HG03439 (cell line): ENCODE results near the gene DHRS13.
A peak's percentile ranks its signal among the peaks of the same experiment; 100 is the strongest.
"Not testable (repeated sequence)": the region's sequence is repeated elsewhere in the genome, so short reads cannot be mapped to it uniquely, and the experiment has no call there.

Experiments
- ATAC-seq: cut with Tn5 transposase; IDR thresholded peaks from one replicate; pipeline ENCODE4 v1.9.1; 2021; ENCODE audit warnings: mild to moderate bottlenecking, moderate library complexity; ENCODE audit not compliant: unreplicated experiment

Gene DHRS13

DNA sequence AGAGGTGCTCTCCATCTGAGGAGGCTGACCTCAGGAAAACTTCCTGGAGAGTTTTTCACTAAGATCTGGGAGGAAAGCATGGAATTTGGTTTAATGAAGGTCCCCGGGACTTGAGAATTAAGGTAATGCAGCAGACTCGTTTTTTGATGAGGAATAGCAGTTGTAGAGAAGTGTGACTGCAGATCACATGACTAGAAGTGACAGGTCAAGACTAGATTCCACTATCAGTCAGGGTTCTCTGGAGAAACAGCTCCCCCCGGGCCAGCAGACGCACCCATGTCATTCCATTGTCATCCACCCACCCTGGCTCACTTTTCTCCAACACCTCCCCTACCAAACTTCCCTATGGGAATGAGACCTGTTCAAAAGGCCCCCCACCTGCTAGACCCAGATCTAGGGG, 1.9 kb upstream of the DHRS13 start:
- ATAC-seq, result no peak

DNA sequence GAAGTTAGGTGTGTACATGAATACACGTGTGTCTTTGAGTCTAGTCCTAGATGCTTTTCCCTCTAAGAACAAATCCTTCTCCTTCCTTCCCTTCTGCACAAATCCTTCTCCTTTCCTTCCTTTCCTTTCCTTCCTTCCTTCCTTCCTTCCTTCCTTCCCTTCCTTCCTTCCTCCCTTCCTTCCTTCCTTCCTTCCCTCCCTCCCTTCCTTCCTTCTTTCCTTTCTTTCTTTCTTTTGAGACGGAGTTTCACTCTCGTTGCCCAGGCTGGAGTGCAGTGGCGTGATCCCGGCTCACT, 615 bp upstream of the DHRS13 start:
- not testable (repeated sequence) for ATAC-seq

DNA sequence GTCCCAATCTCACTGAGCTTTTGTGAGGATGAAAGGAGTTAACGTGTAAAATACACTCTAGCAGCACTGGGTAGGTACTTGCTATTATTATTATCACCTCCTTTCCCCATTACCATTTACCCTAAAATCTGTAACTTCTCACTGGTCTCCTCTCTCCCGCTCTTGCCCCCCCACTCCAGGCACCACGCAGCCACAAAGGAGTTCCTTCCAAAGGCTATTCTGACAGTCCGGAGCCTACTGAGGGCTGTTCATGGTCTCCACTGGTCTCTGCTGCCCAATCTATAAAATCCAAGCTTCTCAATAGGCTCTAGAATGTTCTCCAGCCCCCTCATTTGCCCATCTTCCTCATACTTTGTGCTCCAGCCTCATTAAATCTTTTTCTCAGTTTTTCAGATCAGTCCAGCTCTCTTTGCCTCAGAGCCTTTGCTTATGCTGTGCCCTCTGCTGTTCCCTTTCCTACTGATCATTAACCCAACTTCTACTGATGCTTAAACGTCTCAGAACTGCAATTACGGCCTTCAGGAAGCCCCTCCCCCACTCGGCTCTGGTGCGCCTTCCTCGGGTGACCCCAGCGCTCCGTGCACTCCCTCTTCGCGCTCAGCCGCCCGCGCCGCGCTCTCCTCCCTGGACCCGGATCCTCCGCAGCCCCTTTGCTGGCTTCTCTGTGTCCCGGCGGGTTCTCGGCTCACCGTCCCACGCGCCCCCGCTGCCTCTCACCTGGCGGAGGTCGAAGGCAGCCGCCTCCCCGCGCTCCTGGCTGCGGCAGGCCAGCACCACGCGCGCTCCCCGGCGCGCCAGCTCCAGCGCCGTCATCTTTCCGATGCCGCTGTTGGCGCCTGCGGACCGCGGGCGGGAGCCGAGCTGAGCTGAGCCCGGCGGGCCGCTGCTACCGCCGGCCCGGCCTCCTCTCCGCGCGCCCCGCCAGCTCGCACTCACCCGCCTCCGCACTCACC, 737 bp downstream of the DHRS13 start:
- ATAC-seq, result peak; percentile 40

DNA sequence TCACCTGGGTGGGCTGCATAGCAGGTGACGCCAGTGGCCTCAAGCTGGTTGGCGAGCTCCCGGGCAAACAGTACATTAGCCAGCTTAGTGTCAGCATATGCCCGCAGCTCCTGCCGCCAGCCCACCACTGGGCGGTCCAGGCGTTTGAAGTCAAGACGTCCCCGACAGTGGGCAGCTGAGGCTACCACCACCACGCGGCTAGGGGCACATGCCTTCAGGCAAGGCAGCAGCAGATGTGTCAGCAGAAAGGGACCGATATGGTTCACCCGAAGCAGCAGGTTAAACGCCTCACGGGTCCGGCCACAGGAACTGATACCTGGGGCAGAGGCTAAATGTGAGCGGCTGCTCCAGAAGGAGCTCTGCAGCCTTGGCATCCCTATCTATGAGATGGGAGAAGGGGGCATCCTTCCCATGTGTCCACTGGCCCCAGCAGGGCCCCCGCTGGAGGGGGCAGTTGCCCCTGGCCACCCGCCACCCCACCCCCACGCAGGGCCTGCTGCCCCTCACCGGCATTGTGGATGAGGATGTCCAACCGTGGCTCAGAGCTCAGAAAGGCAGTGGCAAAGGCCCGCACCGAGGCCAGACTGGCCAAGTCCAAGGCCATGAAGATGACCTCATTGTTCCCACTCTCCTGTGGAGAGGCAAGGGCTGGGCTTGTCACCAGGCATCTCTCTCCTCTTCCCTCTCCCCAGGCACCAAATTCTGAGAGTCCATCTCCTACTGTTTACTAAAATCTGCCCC, 1.7 kb downstream of the DHRS13 start:
- no peak for ATAC-seq

DNA sequence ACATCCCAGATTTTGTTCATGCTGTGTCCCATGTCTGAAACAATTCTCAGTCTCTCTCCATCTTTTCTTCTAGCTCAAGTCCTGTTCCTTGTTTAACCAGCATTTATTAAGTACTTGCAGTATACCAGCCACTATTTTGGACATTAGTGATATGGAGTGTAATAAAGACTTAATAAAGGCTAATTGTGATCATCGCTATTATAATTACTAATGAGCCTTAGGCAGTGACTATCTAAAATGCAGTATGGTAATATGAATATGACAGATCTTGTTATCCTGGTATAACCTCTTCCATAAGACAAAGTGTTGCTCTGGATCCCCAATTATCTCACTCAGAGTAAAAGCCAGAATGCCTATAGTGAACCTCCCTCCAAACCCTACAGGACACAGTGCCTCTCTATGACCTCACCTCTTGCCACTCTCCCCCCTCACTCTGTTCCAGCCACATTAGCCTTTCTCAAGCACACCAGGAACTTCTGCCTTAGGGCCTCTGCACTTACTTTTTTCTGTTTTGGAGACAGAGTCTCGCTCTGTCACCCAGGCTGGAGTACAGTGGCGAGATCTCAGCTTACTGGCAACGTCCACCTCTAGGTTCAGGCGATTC, 3.6 kb downstream of the DHRS13 start:
- ATAC-seq, result no peak

DNA sequence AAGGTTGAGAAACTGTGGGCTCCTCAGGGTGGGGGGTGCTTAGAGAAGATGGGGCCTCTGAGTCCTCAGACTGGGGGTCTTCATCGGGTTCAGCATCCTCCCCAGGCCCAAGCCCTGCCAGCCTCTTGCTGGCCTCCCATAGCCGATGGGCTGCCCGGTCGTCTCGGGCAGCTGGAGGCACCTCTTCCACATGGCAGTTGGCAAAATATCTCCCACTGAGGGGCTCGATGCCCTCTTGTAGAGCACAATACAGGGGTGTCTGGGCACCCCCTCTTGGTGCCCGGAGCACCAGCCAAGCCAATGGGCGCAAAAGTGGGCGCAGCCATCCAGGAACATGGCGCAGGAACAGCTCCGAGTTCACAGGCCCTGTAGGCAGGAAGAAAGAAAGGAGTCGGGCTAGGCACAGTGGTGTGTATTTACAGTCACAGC, 4.3 kb downstream of the DHRS13 start:
- ATAC-seq, result no peak

DNA sequence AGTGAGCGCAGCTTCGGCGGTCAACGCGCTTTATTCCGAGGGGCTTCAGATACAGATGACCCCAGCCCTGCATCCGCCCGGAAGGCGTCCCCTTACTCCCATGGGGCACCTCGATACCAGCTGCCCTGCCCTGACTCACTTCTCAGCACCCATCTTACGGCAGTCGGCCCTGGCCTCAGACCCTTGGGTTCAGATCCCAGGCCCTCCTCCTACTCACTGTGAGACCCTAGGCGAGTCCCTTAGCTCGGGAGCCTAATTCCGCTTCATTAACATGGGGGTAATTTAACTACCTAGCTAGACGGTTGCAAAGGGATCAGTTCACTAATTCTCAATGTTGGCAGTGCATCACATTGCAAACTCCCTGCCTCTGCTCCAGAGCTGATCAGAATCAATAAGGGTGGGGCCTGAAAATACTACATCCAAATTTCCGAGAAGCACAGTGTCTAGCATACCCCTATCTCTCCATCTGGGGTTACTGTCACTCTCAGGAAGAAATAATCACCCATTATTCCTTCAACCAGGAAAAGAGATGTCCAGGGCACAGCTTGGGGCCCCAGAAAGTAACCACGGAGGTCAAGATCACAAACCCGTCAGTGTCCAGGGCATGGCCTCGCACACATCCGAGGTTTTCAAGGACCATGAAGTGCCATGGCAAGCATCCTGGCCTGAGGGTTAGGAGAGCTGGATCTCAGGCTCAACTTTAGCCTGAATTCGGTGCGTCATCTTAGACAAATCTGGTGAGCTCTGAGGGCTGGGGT, 4.9 kb downstream of the DHRS13 start:
- no peak for ATAC-seq

DNA sequence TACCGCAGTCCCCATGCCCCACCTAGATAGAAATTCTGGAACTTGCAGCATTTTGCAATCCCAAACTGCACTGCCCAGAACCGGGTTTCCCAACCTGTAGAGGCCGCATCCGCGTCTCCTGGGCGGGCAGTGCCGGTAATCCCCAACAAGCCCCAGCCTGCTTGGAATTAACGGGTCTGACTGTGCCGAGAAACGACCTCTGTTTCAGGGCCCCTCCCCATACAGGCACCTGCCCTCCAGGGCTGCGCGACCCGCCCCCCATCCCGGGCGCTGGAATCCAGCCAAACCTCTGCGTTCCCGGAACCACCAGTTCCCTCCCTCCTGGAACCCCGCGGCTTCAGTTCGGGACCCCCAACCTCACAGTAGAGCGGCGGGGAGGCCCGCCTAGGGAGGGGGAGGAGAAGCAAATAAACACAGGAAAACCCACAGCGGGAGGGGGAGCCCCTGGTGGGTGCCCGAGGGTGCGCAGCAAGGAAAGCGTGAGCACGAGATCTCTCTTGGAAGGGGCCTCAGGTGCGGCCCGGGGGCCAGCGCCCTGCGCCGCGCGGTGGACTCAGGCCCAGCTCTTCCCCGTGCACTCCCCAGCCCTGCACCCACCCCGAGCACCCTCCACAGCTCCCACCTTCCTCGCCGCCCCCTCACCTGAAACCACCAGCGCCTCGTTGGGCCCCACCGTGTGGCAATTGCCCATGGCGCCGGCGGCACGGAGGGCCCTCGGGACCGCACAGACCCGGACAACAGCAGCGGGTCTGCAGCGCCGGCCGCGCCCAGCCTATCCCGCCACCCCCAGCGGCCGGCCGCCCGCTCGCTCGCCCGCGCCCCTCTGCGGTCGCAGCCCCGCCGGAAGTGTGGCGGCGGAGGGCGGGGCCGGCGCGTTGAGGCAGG, 5.8 kb downstream of the DHRS13 start, which contains the start of gene FLOT2:
FLOT2 (minus strand) TSS at position 850 of the 885 bp plus-strand sequence; CDS start at position 691, 159 bp downstream.
- ATAC-seq, result no peak

DNA sequence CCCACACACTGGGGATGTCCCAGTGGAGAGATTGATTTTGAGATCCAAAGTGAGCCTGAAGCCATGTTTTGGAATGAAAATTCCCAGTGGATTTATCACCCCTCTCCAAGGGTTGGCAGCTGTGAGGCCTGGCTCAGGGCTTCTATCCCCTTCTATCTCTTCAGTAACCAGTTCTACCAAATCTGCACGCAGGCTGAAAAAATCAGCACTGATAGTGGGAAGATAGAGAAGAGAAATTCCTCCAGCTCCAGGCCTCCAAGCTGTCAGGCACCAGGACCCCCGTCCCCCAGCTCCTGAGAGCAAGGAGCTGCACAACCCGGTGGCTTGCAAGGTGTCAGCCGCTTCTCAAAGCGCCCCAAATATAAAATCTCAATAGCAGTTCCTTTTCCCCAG, 6.4 kb downstream of the DHRS13 start:
- no peak for ATAC-seq

DNA sequence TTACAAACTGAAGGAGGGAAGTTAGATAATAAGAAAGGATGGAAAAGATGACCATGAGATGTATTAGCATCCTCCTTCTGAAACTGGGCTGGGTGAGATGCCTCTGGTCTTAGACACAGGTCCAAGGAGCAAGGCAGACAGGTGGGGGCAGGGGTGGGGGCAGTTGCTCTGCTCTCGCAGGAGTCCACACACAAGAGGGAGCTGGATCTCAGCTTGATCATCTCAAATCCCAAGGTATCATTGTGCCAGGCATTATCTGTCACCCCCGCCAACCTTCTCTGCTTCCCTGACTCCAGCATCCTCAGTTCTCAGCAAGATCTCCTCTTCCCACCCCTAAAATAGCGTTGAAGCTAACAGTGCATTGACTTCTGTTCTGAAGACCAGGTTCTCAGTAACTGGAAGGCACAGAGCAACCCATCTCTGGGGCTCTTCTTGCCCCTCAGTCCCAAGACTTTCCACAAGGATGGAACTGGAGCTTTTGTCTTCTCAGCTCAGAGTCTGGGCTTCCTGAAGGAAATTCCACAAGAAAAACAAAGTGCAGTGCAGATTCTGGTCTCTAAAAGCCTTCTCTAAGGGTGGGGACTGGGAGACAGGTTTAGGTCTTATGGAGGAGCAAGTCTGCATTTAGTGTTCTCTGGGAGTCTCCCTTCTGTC, 7.0 kb downstream of the DHRS13 start:
- no peak for ATAC-seq

DNA sequence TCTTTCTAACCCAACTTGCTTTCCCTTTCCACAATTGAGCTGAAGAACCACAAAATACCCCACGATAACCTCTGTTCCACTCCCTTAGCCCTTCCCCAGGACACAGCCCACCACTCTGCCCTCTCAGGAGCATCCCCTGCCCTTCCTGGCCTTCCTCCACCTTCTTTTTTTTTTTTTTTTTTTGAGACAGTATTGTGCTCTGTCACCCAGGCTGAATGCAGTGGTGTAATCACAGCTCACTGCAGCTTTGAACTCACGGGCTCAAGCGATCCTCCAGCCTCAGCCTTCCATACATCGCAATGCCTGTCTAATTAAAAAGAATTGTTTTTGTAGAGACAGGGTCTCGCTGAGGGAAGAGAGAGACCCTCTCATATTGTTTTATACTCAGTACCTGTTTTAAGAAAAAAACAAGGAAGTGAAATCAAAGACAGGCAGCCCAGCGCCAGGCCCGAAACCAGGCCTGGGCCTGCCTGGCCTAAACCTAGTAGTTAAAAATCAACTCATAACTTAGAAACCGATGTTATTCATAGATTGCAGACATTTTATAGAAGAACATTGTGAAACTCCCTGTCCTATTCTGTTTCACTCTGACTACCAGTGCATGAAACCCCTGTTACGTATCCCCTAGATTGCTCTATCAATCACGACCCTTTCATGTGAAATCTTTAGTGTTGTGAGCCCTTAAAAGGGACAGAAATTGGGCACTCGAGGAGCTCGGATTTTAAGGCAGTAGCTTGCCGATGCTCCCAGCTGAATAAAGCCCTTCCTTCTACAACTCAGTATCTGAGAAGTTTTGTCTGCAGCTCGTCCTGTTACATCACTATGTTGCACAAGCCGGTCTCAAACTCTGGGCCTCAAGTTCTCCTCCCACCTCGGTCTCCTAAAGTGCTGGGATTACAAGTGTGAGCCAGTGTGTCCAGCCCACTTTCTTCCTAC, 9.4 kb downstream of the DHRS13 start:
- not testable (repeated sequence) for ATAC-seq

DNA sequence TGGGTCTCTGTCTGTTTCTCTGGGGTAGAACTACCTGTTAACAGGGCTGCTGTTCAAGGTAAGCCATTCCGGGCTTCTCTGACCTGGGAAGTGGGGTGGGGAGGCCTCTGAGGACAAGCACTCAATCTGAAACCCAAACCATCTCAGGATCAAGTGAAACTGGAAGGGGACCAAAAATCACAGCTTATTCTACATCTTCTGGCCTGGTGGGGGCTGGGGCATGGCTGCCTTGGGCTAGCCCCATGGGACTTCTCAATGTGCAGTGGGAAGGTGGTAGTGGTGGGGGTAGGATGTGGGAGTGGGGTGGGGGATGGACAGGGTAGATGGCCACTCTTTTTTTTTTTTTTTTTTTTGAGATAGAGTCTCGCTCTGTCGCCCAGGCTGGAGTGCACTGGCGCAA, 10.9 kb downstream of the DHRS13 start:
- ATAC-seq, result no peak

DNA sequence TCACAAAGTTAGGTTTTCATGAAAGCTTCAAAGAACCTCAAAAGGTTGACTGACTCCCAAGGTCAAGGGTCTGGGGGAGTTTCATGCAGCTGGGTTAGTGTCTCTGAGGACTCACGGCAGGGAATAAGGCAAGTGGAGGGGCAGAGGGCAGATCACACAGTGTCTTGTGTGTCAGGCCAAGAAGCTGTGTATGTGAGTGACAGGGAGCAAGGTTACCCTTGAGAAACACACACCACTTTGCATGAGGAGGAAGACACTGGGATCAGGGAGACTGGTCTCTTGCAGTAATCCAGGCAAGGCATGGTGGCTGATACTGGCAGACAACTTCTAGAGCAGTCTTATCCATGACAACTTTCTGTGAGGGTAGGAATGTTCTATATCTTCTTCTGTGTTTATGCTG, 11.7 kb downstream of the DHRS13 start:
- ATAC-seq, result no peak

DNA sequence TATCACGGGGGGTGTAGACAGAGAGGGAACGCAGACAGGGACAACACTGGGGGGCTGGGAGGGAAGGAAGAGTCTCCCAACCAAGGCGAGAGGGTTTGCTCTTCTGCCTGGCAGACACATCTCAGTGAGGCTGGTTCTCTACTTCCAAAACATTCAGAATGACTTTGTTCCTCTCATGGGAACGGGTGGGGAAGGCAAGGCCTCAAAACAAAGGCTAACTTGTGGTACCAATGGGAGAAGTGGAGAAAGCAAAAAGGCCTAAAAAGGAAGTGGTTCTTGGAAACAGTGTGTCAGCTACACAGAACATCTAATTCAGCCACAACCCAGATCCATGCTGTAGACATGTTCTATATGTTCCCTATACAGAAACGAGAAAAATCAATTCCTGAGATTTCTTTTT, 12.9 kb downstream of the DHRS13 start:
- ATAC-seq, result no peak

DNA sequence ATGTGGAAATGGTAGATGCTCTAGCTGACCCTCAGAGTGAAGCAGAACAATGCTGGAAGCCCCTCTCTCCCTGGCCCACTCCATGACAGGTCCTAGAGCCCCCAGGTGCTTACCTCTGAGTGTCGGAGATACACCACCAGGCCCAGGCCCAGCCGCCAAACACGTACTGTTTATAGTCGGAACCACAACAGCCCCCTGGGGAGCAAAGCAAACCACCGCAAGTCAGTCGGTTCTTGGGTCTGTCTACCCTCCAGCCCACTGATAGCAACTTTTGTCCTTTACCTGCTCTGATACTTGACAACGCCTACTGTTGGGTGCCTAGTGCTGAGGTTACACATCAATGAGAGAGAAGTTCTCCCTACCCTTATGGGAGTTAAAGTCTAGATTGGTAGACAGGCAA, 14.0 kb downstream of the DHRS13 start:
- ATAC-seq, result no peak

DNA sequence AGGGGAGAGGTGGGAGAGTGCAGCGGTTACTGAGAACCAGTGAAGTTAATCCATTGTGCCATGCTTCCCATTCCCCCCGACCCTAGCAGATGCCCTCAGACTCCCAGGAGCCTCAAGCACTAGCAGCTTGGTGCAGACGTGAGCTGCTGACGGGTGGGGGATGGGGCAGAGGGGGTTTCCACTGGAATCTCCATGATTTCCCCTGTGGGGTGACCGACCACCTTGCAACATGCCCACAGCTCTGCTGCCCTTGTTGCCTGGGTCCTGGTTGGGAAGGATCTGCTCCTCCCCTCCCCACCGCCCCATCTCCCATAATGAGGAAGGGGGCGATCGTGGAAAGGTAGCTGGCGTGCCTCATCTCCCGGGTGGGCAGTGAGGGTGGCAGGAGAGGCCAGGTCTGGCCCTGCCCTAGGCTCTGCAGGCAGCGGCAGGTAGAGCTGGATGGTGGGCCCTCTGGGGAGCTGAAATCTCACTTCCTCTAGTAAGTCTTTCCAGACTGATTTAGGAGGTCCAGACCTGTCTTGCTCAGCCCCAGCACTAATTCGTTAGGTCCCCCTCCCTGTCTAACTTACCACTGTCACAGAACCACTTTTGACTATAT, 14.9 kb downstream of the DHRS13 start:
- no peak for ATAC-seq

DNA sequence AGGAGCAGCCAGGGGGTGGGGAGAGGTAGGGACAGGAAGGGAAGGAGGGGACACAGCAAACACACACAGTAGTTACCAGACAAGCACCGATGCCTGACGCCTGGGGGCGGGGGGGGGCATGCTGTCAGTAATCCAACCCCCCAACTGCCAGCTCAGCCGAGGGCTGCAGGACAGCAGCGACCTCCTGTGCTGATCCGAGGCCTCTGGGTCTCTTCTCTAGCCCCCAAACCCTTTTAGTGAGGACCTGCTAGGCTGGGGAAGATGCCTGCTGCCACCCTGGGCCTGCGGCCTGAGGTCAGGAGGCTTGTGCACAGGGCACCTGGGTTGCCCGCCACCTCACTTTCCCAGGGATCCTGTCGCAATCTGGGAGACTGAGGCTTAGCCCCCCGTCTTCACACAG, 16.9 kb downstream of the DHRS13 start:
- ATAC-seq, result no peak

DNA sequence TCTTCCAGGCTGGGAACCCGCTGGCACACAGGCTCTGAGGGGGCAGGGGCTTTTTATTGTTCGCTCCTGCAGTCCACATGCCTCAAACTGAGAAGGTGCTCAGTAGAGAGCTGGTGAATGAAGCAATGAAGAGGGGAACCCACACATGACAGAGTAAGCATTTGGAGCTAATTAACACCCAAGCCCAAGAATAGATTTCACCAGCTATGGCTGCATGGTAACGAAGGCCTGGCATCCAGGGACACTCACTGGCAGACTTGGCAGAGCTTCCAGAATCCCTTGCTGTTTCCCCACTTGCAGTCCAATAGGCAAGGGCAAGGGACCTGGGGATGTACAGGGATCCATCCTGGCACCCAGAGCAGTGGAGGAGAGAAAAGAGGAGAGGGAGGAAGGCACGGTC, 17.5 kb downstream of the DHRS13 start:
- no peak for ATAC-seq
